IPS DF 6.9 (cell line): ENCODE data around the gene MED19.
"Not testable (repeated sequence)": the region's sequence is repeated elsewhere in the genome, so short reads cannot be mapped to it uniquely, and the experiment has no call there.

ENCODE experiments used
- DNase-seq: peaks from one replicate; pipeline ENCODE4 v3.0.0-alpha.2; 2013; ENCODE audit warnings: low read depth, low spot score
- H3K27ac ChIP-seq: one replicate; pipeline ENCODE4 v1.5.1; 2013; ENCODE audit warnings: low read length, control low read depth
- H3K27me3 ChIP-seq: 2 replicates; pipeline ENCODE4 v1.6.1; 2013; ENCODE audit warnings: mild to moderate bottlenecking, low read length; ENCODE audit not compliant: control insufficient read depth, insufficient read depth
- H3K36me3 ChIP-seq: 2 replicates; pipeline ENCODE4 v1.6.1; 2013; ENCODE audit warnings: low read length; ENCODE audit not compliant: control insufficient read depth, insufficient read depth
- H3K4me1 ChIP-seq: 2 replicates; pipeline ENCODE4 v1.6.1; 2013; ENCODE audit warnings: low read length; ENCODE audit not compliant: control insufficient read depth, insufficient read depth
- H3K4me3 ChIP-seq: 2 replicates; pipeline ENCODE4 v1.5.1; 2013; ENCODE audit warnings: mild to moderate bottlenecking, low read length
- H3K9me3 ChIP-seq: 2 replicates; pipeline ENCODE4 v1.6.1; 2013; ENCODE audit warnings: low read length, inconsistent platforms; ENCODE audit not compliant: control insufficient read depth, insufficient read depth
- WGBS: extraction: QIAGEN DNeasy Blood & Tissue Kit; methylation state at CpG from one replicate; pipeline ENCODE4 v1.1.7; 2013; ENCODE audit warnings: mixed read lengths, missing lambda C conversion rate; ENCODE audit not compliant: insufficient read length, insufficient coverage; 5-methylcytosine and 5-hydroxymethylcytosine counted together

MED19 gene

DNA sequence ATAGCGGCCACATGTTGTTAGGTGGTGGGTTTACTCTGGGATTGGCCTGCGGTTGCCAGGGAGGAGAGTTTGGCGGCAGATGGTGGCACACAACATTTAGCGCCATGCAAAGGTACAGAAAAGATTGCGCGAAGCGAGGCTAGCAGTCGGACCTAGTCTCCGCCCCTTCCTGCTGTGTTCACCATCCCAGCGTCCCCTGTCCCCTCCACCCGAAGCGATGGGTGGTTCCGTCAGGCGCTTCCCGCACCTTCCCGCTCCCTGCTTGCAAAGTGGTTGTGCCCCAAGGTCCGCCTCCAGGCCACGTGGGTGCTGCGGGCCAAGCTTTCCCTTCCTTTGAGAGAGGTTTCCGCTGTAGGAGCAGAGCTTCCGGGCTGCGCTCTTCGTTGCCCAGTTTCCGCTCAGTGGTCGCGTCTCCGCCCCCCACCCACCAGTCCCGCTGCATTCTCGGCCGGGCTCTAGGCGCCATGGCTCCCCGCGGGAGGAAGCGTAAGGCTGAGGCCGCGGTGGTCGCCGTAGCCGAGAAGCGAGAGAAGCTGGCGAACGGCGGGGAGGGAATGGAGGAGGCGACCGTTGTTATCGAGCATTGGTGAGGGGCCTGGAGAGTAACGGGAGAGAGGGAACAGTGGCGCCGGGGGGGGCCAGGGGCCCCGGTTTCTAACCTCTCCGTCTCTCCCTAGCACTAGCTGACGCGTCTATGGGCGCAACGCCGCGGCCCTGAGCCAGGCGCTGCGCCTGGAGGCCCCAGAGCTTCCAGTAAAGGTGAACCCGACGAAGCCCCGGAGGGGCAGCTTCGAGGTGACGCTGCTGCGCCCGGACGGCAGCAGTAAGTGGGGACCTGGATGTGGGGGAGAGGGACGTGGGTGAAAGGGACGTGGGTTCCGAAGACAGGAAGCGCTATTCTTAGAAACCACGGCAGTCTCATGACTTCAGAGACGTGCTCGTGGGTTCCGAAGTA, 29.4 kb upstream of the MED19 start, which contains the start of gene SELENOH:
TSS of gene SELENOH (plus strand) at position 360 of the 955 bp plus-strand sequence. CDS start at position 465, 105 bp downstream.
- peak; percentile 97 for DNase-seq
- H3K4me3 ChIP-seq: peak within 1 kb of the TSS; percentile 73
- H3K27me3 ChIP-seq: no peaks in the 10 kb centered on the region
- peaks cover 2% of the 10 kb centered on the region; the same call in 1 of the 2 replicates for H3K4me1 ChIP-seq
- WGBS: no CpG with 5 or more reads among the region's 75 CpGs
- no peak within 1 kb of the TSS for H3K27ac ChIP-seq
- H3K9me3 ChIP-seq: no peaks in the 10 kb centered on the region
- peaks cover 10% of the 10 kb centered on the region; the same call in 1 of the 2 replicates for H3K36me3 ChIP-seq

DNA sequence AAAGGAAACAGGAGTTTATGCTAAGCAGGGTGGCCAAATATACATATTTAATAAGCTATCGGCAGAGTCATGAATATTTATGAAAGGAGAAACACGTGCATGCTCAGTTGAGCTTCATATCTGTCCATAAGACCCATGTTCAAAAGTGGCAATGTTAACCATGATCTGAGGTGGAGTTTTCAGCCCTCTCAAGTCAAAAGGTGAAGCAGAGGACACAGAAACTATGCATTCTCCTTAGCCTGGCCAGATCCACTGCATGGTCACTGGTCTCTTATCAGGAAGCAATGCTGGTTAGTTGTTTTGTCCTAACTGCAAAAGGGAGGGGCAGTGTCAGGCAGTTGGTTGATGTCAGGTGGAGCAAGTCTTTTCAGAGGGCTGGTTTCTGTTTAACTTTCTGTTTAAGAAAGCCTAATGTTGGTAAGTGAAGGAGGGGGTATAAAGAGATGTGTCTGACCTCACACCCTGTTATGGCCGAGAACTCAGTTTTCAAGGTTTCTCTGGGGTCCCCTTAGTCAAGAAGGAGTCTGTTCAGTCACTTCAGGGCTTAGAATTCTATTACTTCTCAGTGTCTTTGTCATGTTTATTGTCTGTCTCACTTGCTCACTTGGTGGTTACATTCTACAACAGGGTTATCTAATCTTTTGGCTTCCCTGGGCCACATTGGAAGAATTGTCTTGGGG, 23.7 kb upstream of the MED19 start:
- no peaks in the 10 kb centered on the region; the same call in 1 of the 2 replicates for H3K36me3 ChIP-seq
- no peak overlapping the region for H3K27ac ChIP-seq
- DNase-seq: no peak

DNA sequence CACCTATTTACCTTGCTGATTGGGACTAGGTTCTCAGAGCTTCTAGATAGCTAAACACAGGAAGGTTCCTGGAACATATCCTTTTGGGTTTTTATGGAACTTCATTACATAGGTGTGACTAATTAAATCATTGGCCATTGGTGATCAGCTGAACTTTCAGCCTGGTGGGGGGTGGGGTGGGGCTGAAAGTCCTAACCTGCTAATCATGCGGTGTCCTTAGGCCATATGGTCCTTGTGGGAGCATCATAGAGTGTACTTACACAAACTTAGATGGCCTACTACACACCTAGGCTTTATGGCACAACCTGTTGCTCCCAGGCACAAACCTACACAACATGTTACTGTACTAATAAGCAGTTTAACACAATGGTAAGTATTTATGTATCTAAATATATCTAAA, 20.6 kb upstream of the MED19 start:
- no CpG with 5 or more reads among the region's 1 CpG for WGBS

More for the DNA sequence above, 23.7 kb upstream of the MED19 start:
- Histone ChIP-seq H3K4me3 (no peak overlapping the region), H3K4me1 (no peaks in the 10 kb centered on the region; the same call in 1 of the 2 replicates), H3K9me3 (no peaks in the 10 kb centered on the region), H3K27me3 (no peaks in the 10 kb centered on the region)
- WGBS: no CpG with 5 or more reads among the region's 3 CpGs

DNA sequence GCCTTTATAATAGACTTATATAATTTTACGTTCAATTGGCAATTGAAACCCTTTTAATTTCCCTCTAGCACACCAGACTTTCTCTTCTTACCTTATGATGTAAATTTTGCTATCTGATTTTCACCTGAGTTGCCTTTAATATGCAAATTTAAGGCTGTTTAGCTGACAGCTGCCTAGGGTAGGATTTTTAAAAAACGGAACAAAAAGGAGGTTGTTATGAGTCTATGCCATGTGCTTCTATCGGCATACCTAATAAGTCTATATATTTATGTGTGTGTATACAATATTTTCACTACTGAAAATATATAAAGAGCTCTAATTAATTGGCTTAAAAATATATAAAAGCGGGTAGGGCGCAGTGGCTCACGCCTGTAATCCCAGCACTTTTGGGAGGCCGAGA, 17.5 kb upstream of the MED19 start:
- no CpG with 5 or more reads among the region's 7 CpGs for WGBS
- Histone ChIP-seq H3K27ac (no peak overlapping the region), H3K9me3 (no peaks in the 10 kb centered on the region), H3K36me3 (no peaks in the 10 kb centered on the region), H3K4me1 (peaks cover 2% of the 10 kb centered on the region; the same call in 1 of the 2 replicates), H3K4me3 (no peak overlapping the region), H3K27me3 (no peaks in the 10 kb centered on the region)
- no peak for DNase-seq

More for the DNA sequence above, 20.6 kb upstream of the MED19 start:
- H3K27ac ChIP-seq: no peak overlapping the region
- no peak for DNase-seq
- no peak overlapping the region for H3K4me3 ChIP-seq
- H3K9me3 ChIP-seq: no peaks in the 10 kb centered on the region
- H3K4me1 ChIP-seq: peaks cover 2% of the 10 kb centered on the region; the same call in 1 of the 2 replicates
- H3K36me3 ChIP-seq: no peaks in the 10 kb centered on the region; the same call in 1 of the 2 replicates
- no peaks in the 10 kb centered on the region for H3K27me3 ChIP-seq

DNA sequence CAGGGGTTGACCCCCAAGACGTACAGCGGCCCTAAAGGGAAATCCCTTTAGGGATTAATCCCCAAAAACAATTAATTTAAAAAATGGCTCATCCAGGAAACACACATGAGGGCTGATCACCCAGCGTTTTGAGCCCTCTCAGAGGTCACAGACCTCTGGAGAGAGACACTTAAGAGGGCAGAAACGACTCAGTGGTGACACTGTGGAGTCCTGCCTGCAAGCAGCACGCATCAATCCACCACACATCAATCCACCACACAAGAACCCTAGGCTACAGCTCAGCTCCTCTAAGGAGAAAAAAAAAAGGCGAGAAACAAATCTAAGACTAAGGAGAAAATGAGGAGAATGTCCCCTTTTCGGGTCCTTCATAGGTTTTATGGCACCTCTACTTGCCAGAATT, 16.8 kb upstream of the MED19 start:
- DNase-seq: no peak
- H3K36me3 ChIP-seq: no peaks in the 10 kb centered on the region
- WGBS: no CpG with 5 or more reads among the region's 7 CpGs
- no peak overlapping the region for H3K4me3 ChIP-seq
- no peaks in the 10 kb centered on the region for H3K27me3 ChIP-seq
- peaks cover 2% of the 10 kb centered on the region; the same call in 1 of the 2 replicates for H3K4me1 ChIP-seq
- H3K9me3 ChIP-seq: no peaks in the 10 kb centered on the region
- H3K27ac ChIP-seq: no peak overlapping the region

DNA sequence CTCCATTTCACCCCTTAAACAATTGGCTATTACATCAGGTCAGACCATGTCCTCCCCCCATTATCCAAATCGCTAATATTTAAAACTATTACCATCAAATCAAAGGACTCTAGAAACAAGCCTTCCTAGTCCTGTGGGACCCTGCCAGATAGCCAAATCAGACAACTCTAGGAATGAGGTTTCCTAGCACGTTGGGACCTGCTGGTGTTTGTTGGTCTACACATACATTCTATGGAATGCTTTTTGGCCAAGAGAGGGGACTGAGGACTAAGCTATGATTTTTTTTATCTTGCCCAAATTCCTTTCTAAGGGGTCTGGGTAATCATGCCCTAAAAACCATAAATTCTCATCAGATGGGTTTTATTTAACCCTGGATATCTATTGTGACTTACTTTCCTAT, 15.2 kb upstream of the MED19 start:
- no CpG with 5 or more reads among the region's 2 CpGs for WGBS
- DNase-seq: no peak
- no peak overlapping the region for H3K27ac ChIP-seq

DNA sequence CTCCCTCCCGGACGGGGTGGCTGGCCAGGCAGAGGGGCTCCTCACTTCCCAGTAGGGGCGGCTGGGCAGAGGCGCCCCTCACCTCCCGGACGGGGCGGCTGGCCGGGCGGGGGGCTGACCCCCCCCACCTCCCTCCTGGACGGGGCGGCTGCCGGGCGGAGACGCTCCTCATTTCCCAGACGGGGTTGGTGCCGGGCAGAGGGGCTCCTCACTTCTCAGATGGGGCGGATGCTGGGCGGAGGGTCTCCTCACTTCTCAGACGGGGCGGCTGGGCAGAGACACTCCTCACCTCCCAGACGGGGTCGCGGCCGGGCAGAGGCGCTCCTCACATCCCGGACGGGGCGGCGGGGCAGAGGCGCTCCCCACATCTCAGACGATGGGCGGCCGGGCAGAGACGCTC, 4.7 kb upstream of the MED19 start:
- H3K27me3 ChIP-seq, H3K27ac ChIP-seq, H3K9me3 ChIP-seq, DNase-seq, H3K4me3 ChIP-seq, H3K36me3 ChIP-seq, H3K4me1 ChIP-seq: not testable (repeated sequence)
- WGBS: no CpG with 5 or more reads among the region's 34 CpGs

More for the DNA sequence above, 15.2 kb upstream of the MED19 start:
- H3K4me1 ChIP-seq: peaks cover 2% of the 10 kb centered on the region; the same call in 1 of the 2 replicates
- H3K9me3 ChIP-seq: no peaks in the 10 kb centered on the region
- H3K36me3 ChIP-seq: no peaks in the 10 kb centered on the region
- H3K4me3 ChIP-seq: no peak overlapping the region
- no peaks in the 10 kb centered on the region for H3K27me3 ChIP-seq

DNA sequence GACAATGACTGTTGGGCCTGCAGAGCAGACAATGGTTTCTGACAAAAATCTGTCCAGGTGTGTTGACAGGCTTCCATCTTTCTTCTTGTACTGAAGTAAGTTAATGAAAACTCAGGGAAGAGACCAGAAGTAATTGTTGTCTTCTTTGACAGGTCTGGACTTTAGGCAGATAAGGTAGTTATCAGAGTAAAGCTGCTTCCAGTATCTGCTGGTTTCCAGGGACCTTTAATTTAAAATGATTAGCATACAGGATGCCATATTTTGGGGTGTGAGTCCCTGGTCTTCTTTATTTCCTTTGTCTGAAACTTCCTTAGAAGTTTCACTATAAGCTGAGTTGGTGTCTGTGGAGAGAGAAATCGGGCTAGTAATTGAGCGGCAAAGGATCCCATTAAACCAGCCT, 1.8 kb upstream of the MED19 start:
- WGBS: no CpG with 5 or more reads among the region's 2 CpGs
- H3K27me3 ChIP-seq: no peaks in the 10 kb centered on the region
- no peak overlapping the region for H3K27ac ChIP-seq
- no peaks in the 10 kb centered on the region for H3K9me3 ChIP-seq
- 0 out of 2 replicates have a peak, but pooled peaks cover 2% of the 10 kb centered on the region for H3K36me3 ChIP-seq
- H3K4me1 ChIP-seq: no peaks in the 10 kb centered on the region
- no peak for DNase-seq
- no peak overlapping the region for H3K4me3 ChIP-seq

DNA sequence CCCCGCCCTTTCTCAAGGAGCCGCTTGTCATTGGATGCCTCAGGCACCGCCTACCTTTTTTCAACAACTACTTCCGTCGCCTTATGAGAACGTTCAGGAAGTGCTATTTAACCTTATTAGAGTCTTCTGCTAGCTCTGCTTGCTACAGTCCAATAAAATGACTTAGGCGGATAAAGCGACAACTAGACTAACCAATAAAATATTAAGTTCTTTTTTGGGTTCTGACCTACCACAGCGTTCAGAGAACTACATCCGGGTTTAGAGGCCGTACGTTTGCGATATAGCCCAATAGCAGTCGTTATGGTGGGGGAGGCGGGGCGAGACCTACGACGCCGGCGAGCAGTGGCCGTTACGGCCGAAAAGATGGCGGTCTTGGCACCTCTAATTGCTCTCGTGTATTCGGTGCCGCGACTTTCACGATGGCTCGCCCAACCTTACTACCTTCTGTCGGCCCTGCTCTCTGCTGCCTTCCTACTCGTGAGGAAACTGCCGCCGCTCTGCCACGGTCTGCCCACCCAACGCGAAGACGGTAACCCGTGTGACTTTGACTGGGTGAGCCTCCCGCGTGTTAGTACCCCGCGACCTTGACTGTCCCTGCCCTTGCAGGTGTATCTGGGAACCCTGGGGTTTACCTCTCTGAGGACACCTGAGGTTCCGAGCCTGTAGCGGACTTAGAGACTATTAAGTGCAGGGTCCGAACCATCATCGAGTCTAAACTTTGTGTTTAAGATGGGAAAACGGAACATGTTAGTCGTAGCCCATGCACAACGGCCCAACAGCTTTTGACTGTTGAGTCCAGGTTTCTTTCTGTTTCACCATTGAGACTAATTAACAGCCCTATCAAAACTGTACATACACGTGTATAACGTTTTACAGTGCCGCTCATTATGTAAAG, 488 bp upstream of the MED19 start, which contains the start of gene TMX2:
TSS of gene TMX2 (plus strand) at position 338 of the 895 bp plus-strand sequence. CDS start at position 364, 26 bp downstream.
- Histone ChIP-seq H3K36me3 (no peaks in the 10 kb centered on the region), H3K27ac (no peak within 1 kb of the TSS), H3K9me3 (no peaks in the 10 kb centered on the region), H3K4me3 (peak within 1 kb of the TSS; percentile 85), H3K27me3 (no peaks in the 10 kb centered on the region), H3K4me1 (no peaks in the 10 kb centered on the region)
- no CpG with 5 or more reads among the region's 53 CpGs for WGBS
- peak; percentile 93 for DNase-seq
